Activated CD4-positive, alpha-beta memory T cell treated with anti-CD3 and anti-CD28 coated beads, Interleukin-2, amount 10 ng/mL, durations not matched to agents 7 days and 5 days (primary cell): Measurements from ENCODE around the gene GRIN2A. TPM values are rescaled to one million over a fixed set of nuclear protein-coding genes. Genes with fewer than 3 reads are reported as not detected.

Experiments used
- CTCF ChIA-PET: fragments of 350-600 bp; sonication (Branson Sonifier 250); formaldehyde crosslinking; loops from one replicate; lab custom pipeline; 2021; ENCODE audit warnings: antibody characterized with exemption, inconsistent platforms; lab: Charles Lee
- POLR2A ChIA-PET: fragments of 350-600 bp; sonication (Branson Sonifier 250); formaldehyde crosslinking; loops from one replicate; lab custom pipeline; 2021; ENCODE audit warnings: antibody characterized with exemption; lab: Charles Lee
- DNase-seq: peaks from one replicate; pipeline ENCODE4 v3.0.0-alpha.2; 2020
- H3K27ac Mint-ChIP-seq: one replicate; pipeline ENCODE4 v1.8.0; 2021; ENCODE audit warnings: mild to moderate bottlenecking, mixed read lengths
- H3K27me3 Mint-ChIP-seq: one replicate; pipeline ENCODE4 v1.8.0; 2021; ENCODE audit warnings: mixed read lengths
- H3K36me3 Mint-ChIP-seq: one replicate; pipeline ENCODE4 v1.8.0; 2021; ENCODE audit warnings: low read depth, mixed read lengths
- H3K4me1 Mint-ChIP-seq: one replicate; pipeline ENCODE4 v1.8.0; 2021; ENCODE audit warnings: mixed read lengths
- H3K4me3 Mint-ChIP-seq: one replicate; pipeline ENCODE4 v1.8.0; 2021; ENCODE audit warnings: mild to moderate bottlenecking, mixed read lengths
- H3K9me3 Mint-ChIP-seq: one replicate; pipeline ENCODE4 v1.8.0; 2021; ENCODE audit warnings: mixed read lengths
- total RNA-seq, 2 experiments: library from RNA; stranded (reverse); gene quantifications; one replicate each; pipeline ENCODE4 v1.2.3, GENCODE V29; 2021

The GRIN2A gene
- total RNA-seq, 2 experiments from 2014 or later = not detected

DNA sequence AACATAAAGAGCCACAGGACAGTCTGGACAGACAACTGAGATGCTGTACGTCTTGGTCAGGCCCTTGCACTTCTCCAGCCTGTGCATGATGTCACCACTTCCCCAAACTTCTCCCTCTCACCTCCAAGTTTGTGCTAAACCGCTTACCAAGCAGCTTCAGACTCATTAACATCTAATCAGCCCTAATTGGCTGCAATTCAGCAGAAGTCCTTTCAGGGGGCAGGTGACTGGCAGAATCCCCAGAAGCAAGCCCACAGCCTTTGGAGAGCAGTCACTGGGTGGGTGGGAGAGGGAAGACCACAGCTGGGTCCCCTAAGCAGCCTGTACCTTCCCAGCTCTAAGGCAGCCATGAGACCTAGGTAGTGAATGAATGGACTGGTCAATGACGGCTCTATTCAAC lies 161.4 kb downstream of the GRIN2A start:
- Mint-ChIP-seq H3K9me3 (peaks cover 7% of the 10 kb centered on the region), H3K27me3 (no peaks in the 10 kb centered on the region), H3K4me1 (no peaks in the 10 kb centered on the region), H3K27ac (no peak overlapping the region), H3K4me3 (no peak overlapping the region), H3K36me3 (no peaks in the 10 kb centered on the region)
- ChIA-PET CTCF (no interaction called here), POLR2A (no interaction called here)
- DNase-seq = no peak

DNA sequence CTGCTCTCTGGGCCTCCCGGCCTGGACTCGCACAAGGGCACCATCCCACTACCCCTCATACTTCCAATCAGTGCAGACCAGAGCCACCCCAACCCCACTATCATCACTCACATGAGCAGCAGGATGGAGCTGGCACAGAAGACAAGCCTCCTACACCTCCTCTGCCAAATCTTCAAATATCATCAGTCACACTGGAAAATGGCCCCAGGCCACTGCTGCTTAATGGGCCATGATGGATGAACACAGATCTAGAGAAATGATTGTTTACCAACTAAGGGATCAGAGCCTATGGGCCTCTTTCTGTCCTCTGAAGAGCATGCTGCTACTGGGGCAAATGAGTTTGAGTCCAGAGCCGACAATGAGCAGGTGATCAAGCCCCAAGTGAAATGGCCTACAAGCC lies 165.5 kb downstream of the GRIN2A start:
- ChIA-PET POLR2A (no interaction called here), CTCF (no interaction called here)
- Mint-ChIP-seq H3K4me3 (no peak overlapping the region), H3K36me3 (no peaks in the 10 kb centered on the region), H3K27me3 (no peaks in the 10 kb centered on the region), H3K9me3 (peaks cover 2% of the 10 kb centered on the region), H3K27ac (no peak overlapping the region), H3K4me1 (no peaks in the 10 kb centered on the region)
- DNase-seq = no peak

DNA sequence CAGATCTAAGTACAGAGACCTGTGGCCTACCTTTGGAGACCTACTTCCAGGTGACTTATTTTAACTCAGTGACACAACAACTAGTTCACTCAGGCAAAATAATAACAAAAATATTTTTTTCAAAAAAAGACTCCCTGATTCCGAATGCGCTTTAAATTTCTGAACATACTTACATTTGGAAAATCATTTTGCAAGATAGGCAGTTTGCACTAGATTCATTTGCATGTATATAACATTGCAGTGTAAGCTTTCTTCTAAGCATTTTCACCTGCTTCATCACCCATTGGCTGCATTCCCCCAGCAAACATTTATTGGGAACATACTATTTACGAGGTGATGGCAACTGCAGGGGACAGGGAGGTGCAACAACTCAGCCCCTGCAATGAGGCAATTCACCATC lies 166.8 kb downstream of the GRIN2A start:
- no peak for DNase-seq
- Mint-ChIP-seq H3K4me1 (no peaks in the 10 kb centered on the region), H3K4me3 (no peak overlapping the region), H3K27ac (no peak overlapping the region), H3K36me3 (no peaks in the 10 kb centered on the region), H3K27me3 (no peaks in the 10 kb centered on the region), H3K9me3 (peaks cover 2% of the 10 kb centered on the region)
- ChIA-PET CTCF (no interaction called here), POLR2A (no interaction called here)

DNA sequence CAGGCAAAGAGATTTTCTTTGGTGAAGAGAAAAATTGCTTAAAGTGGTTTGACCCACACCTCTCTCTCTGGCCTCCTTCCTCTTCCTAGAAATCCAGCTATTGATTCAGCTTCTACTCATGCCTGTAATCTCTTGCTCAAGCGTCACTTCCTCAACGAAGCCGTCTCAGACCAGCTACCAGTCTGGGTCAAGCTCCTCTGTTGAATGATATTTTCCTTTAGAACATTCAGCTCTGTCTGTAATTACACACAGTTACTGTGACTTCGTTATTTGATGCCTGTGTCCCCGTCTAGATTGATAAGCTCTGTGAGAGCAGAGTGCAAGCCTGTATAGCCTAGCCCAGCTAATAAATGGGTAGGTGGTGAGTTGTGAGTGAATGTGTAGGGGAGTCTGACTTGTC lies 168.5 kb downstream of the GRIN2A start:
- H3K4me1 Mint-ChIP-seq = no peaks in the 10 kb centered on the region

GRCh38 chr16:10013364-10013763 lies 168.9 kb downstream of the GRIN2A start:
- no peaks in the 10 kb centered on the region for H3K36me3 Mint-ChIP-seq
- no peak for DNase-seq
- CTCF ChIA-PET = no interaction called here
- POLR2A ChIA-PET = no interaction called here
- H3K9me3 Mint-ChIP-seq = peaks cover 4% of the 10 kb centered on the region
- no peaks in the 10 kb centered on the region for H3K27me3 Mint-ChIP-seq
- no peak overlapping the region for H3K4me3 Mint-ChIP-seq
- H3K27ac Mint-ChIP-seq = no peak overlapping the region
- no peaks in the 10 kb centered on the region for H3K4me1 Mint-ChIP-seq

More for the DNA sequence above, 168.5 kb downstream of the GRIN2A start:
- POLR2A ChIA-PET = no interaction called here
- Mint-ChIP-seq H3K36me3 (no peaks in the 10 kb centered on the region), H3K4me3 (no peak overlapping the region), H3K9me3 (peaks cover 2% of the 10 kb centered on the region), H3K27me3 (no peaks in the 10 kb centered on the region), H3K27ac (no peak overlapping the region)
- CTCF ChIA-PET = no interaction called here
- DNase-seq = no peak

DNA sequence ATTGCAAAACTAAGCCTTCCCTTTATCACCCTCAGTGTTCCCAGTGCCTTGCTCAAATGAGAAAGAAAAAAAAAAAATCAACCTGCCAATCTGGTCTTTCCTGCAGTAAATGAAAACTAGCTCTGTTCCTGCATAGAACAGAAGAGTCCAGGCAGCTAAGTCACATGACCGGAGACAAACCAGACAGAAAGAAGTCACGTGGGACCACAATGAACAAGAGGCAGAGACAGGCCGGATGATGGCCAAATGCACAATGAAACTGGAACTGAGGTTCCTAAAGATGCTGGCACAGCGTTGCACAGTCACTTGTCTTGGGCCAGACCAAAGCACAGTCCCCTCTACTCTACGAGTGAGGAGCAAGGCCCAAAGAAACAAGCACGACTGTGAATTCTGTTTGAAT lies 172.5 kb downstream of the GRIN2A start:
- no peak overlapping the region for H3K27ac Mint-ChIP-seq
- no peaks in the 10 kb centered on the region for H3K4me1 Mint-ChIP-seq
- ChIA-PET POLR2A (no interaction called here), CTCF (no interaction called here)
- H3K9me3 Mint-ChIP-seq = peaks cover 6% of the 10 kb centered on the region
- no peaks in the 10 kb centered on the region for H3K36me3 Mint-ChIP-seq
- no peaks in the 10 kb centered on the region for H3K27me3 Mint-ChIP-seq
- H3K4me3 Mint-ChIP-seq = no peak overlapping the region
- DNase-seq = no peak

- Mint-ChIP-seq H3K27ac (no peak overlapping the region), H3K9me3 (peaks cover 8% of the 10 kb centered on the region), H3K27me3 (no peaks in the 10 kb centered on the region), H3K4me1 (no peaks in the 10 kb centered on the region), H3K36me3 (no peaks in the 10 kb centered on the region), H3K4me3 (no peak overlapping the region)
- ChIA-PET CTCF (no interaction called here), POLR2A (no interaction called here)
- DNase-seq = no peak
Observed at GRCh38 chr16:10003486-10003885, 178.7 kb downstream of the GRIN2A start.

- ChIA-PET POLR2A (no interaction called here), CTCF (no interaction called here)
- Mint-ChIP-seq H3K4me1 (no peaks in the 10 kb centered on the region), H3K9me3 (peaks cover 6% of the 10 kb centered on the region), H3K4me3 (no peak overlapping the region), H3K27me3 (no peaks in the 10 kb centered on the region), H3K27ac (no peak overlapping the region), H3K36me3 (no peaks in the 10 kb centered on the region)
- DNase-seq = no peak
Observed at GRCh38 chr16:10001258-10001775, 180.9 kb downstream of the GRIN2A start.

- no peak for DNase-seq
- H3K27ac Mint-ChIP-seq = no peak overlapping the region
- no peaks in the 10 kb centered on the region for H3K36me3 Mint-ChIP-seq
- H3K27me3 Mint-ChIP-seq = no peaks in the 10 kb centered on the region
- H3K4me3 Mint-ChIP-seq = no peak overlapping the region
- ChIA-PET POLR2A (no interaction called here), CTCF (no interaction called here)
- peaks cover 11% of the 10 kb centered on the region for H3K9me3 Mint-ChIP-seq
- H3K4me1 Mint-ChIP-seq = no peaks in the 10 kb centered on the region
Observed at GRCh38 chr16:9996221-9996620, 186.0 kb downstream of the GRIN2A start.

GRCh38 chr16:9992441-9992840 lies 189.8 kb downstream of the GRIN2A start:
- H3K4me3 Mint-ChIP-seq = no peak overlapping the region
- no peak for DNase-seq
- ChIA-PET POLR2A (no interaction called here), CTCF (no interaction called here)
- no peak overlapping the region for H3K27ac Mint-ChIP-seq
- H3K27me3 Mint-ChIP-seq = no peaks in the 10 kb centered on the region
- H3K9me3 Mint-ChIP-seq = peaks cover 14% of the 10 kb centered on the region
- H3K36me3 Mint-ChIP-seq = no peaks in the 10 kb centered on the region
- no peaks in the 10 kb centered on the region for H3K4me1 Mint-ChIP-seq

DNA sequence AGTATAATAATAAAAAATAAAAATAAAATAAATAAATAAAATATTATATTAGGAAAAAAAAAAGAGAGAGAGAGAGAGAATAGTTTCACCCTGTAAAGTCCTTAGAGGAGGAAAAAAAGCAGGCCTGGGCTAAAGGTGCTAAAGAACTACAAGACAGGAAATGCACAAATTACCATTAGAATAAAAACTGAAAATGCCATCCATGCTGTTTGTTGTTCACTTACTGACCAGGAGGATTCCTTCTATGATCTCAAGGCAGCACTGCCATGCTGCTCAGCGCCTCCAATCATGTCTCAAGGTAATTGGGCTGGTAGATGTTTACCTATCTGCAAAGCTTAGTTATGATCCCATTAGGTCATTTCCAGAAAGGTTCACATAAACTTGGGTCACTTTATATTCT lies 201.2 kb downstream of the GRIN2A start:
- no peak for DNase-seq
- peaks cover 5% of the 10 kb centered on the region for H3K9me3 Mint-ChIP-seq
- H3K4me3 Mint-ChIP-seq = no peak overlapping the region
- POLR2A ChIA-PET = no interaction called here
- CTCF ChIA-PET = no interaction called here
- no peaks in the 10 kb centered on the region for H3K4me1 Mint-ChIP-seq
- no peaks in the 10 kb centered on the region for H3K36me3 Mint-ChIP-seq
- H3K27me3 Mint-ChIP-seq = no peaks in the 10 kb centered on the region
- H3K27ac Mint-ChIP-seq = no peak overlapping the region

DNA sequence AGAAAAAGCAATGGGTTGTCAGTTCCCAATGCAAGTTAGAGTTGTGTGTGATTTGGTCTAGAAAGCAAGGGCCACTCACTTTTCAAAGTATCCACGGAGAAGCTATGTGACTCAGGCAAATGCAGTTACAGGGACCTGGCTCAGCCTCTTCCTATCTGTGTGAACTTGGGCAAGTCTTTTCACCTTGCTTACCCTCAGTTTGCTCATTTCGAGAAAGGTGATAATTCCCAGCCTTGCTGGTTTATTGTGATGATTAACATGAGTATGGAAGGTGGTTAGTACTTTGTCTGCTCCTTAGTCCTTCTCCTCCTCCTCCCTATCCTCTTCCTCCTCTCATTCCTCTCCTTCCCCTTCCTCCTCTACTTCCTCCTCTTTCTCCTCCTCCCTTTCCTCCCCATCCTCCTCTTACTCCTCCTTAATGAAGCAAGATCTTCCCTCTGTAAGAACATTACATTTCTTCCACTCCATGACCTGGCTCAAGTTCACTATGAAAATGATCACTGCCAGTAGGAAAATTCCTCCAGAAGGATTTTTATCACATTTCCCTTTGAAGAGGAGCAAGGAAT lies 204.0 kb downstream of the GRIN2A start:
- no peak for DNase-seq
- H3K4me3 Mint-ChIP-seq = no peak overlapping the region
- no peaks in the 10 kb centered on the region for H3K4me1 Mint-ChIP-seq
- H3K27ac Mint-ChIP-seq = no peak overlapping the region
- POLR2A ChIA-PET = no interaction called here
- no peaks in the 10 kb centered on the region for H3K27me3 Mint-ChIP-seq
- CTCF ChIA-PET = no interaction called here
- H3K9me3 Mint-ChIP-seq = no peaks in the 10 kb centered on the region
- no peaks in the 10 kb centered on the region for H3K36me3 Mint-ChIP-seq

GRCh38 chr16:9977333-9977897 lies 204.8 kb downstream of the GRIN2A start:
- H3K4me1 Mint-ChIP-seq = no peaks in the 10 kb centered on the region
- no peaks in the 10 kb centered on the region for H3K27me3 Mint-ChIP-seq
- no peak for DNase-seq
- no peak overlapping the region for H3K27ac Mint-ChIP-seq
- ChIA-PET CTCF (no interaction called here), POLR2A (no interaction called here)
- no peak overlapping the region for H3K4me3 Mint-ChIP-seq
- H3K36me3 Mint-ChIP-seq = no peaks in the 10 kb centered on the region
- H3K9me3 Mint-ChIP-seq = no peaks in the 10 kb centered on the region

DNA sequence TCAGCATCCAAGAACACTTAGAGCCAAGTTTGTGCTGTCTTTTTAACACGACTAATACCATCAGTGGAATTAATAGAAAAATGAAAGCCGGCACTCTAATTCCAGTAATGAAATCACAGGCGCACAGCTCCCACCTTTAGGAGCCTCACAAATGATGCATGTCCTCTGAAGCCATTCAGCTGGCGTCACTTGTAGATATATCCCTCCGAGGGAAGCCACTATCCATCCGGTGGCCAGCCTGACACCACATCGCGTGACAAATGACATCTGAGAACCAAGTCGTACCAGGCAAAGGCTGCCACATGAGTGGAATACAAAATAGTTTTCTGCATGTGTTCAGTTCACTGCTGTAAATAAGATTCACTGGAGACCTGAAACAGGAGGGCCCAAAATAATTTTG lies 205.6 kb downstream of the GRIN2A start:
- H3K27ac Mint-ChIP-seq = no peak overlapping the region
- CTCF ChIA-PET = no interaction called here
- no peak for DNase-seq
- no peaks in the 10 kb centered on the region for H3K4me1 Mint-ChIP-seq
- POLR2A ChIA-PET = no interaction called here
- H3K36me3 Mint-ChIP-seq = no peaks in the 10 kb centered on the region
- no peaks in the 10 kb centered on the region for H3K27me3 Mint-ChIP-seq
- H3K9me3 Mint-ChIP-seq = no peaks in the 10 kb centered on the region
- no peak overlapping the region for H3K4me3 Mint-ChIP-seq
